Naive thymus-derived CD4-positive, alpha-beta T cell (primary cell): ENCODE results near the gene ATP8B3. TPM values are rescaled to one million over a fixed set of nuclear protein-coding genes. Genes with fewer than 3 reads are reported as not detected.
A peak's percentile ranks its signal among the peaks of the same experiment; 100 is the strongest.

Experiments
- ATAC-seq: fragments of 150-1000 bp; cut with Tn5 transposase; 2 replicates; pipeline ENCODE4 v1.10.0; 2021; ENCODE audit warnings: mild to moderate bottlenecking, moderate library complexity
- CTCF ChIA-PET: fragments of 350-600 bp; sonication (Branson Sonifier 250); formaldehyde crosslinking; loops from one replicate; lab custom pipeline; 2021; ENCODE audit warnings: antibody characterized with exemption; lab: Charles Lee
- POLR2A ChIA-PET: fragments of 350-600 bp; sonication (Branson Sonifier 250); formaldehyde crosslinking; loops from one replicate; lab custom pipeline; 2021; ENCODE audit warnings: antibody characterized with exemption, inconsistent platforms; lab: Charles Lee
- DNase-seq, 9 donors: peaks; one replicate each; pipeline versions ENCODE4 v3.0.0 to v3.0.0-alpha.2; 2020 to 2022; ENCODE audit warnings: mixed read lengths in 1 of 9
- H3K27ac ChIP-seq: one replicate; pipeline ENCODE4 v1.7.0; 2013; ENCODE audit warnings: mild to moderate bottlenecking, low read depth, low read length, moderate library complexity
- H3K27me3 ChIP-seq, 2 donors: one replicate each; pipeline ENCODE4 v1.7.0; 2013; ENCODE audit warnings: low read length in 2 of 2, mild to moderate bottlenecking in 2 of 2, moderate library complexity in 2 of 2; ENCODE audit not compliant: control insufficient read depth in 2 of 2, insufficient read depth in 2 of 2
- H3K36me3 ChIP-seq, 3 experiments: 1 replicate in 2 of 3; 2 replicates in 1 of 3; pipeline ENCODE4 v1.7.0; 2013; ENCODE audit warnings: low read length in 3 of 3, mild to moderate bottlenecking in 3 of 3, moderate library complexity in 1 of 3; ENCODE audit not compliant: insufficient read depth in 3 of 3, control insufficient read depth in 2 of 3
- H3K4me1 ChIP-seq, 2 donors: one replicate each; pipeline ENCODE4 v1.7.0; 2013; ENCODE audit warnings: low read length in 2 of 2, mild to moderate bottlenecking in 2 of 2, moderate library complexity in 1 of 2; ENCODE audit not compliant: control insufficient read depth in 2 of 2, insufficient read depth in 2 of 2
- H3K4me3 ChIP-seq: 2 replicates; pipeline ENCODE4 v1.7.0; 2013; ENCODE audit warnings: mild to moderate bottlenecking, low read length
- H3K9me3 ChIP-seq, 3 experiments: 1 replicate in 2 of 3; 2 replicates in 1 of 3; pipeline ENCODE4 v1.7.0; 2013; ENCODE audit warnings: low read length in 3 of 3; ENCODE audit not compliant: control insufficient read depth in 2 of 3
- H3K27ac Mint-ChIP-seq, 9 donors: one replicate each; pipeline ENCODE4 v1.8.0; 2020 to 2022; ENCODE audit warnings: mixed read lengths in 9 of 9, mild to moderate bottlenecking in 8 of 9, moderate library complexity in 5 of 9, inconsistent platforms in 2 of 9
- H3K27me3 Mint-ChIP-seq, 5 donors: one replicate each; pipeline ENCODE4 v1.8.0; 2021 to 2022; ENCODE audit warnings: mixed read lengths in 5 of 5, mild to moderate bottlenecking in 1 of 5
- H3K36me3 Mint-ChIP-seq, 5 donors: one replicate each; pipeline ENCODE4 v1.8.0; 2020 to 2022; ENCODE audit warnings: mixed read lengths in 5 of 5, mild to moderate bottlenecking in 3 of 5, inconsistent platforms in 1 of 5
- H3K4me1 Mint-ChIP-seq, 7 donors: one replicate each; pipeline ENCODE4 v1.8.0; 2020 to 2022; ENCODE audit warnings: mixed read lengths in 7 of 7, mild to moderate bottlenecking in 3 of 7, inconsistent platforms in 1 of 7
- H3K4me3 Mint-ChIP-seq, 10 donors: one replicate each; pipeline ENCODE4 v1.8.0; 2020 to 2022; ENCODE audit warnings: mild to moderate bottlenecking in 10 of 10, mixed read lengths in 10 of 10, moderate library complexity in 6 of 10, inconsistent platforms in 2 of 10
- H3K9me3 Mint-ChIP-seq, 11 donors: one replicate each; pipeline ENCODE4 v1.8.0; 2020 to 2022; ENCODE audit warnings: mixed read lengths in 11 of 11, mild to moderate bottlenecking in 4 of 11, inconsistent platforms in 1 of 11, moderate library complexity in 1 of 11
- intact Hi-C, 2 donors: fragments of 100-400 bp; cut with micrococcal nuclease; formaldehyde crosslinking; loops; one replicate each; pipeline ENCODE4 v1.15.1; 2023
- polyA plus RNA-seq, 2 donors: library from polyadenylated mRNA; unstranded; fragments of 300-500 nt; fragmentation: Illumina TruSeq; gene quantifications; one replicate each; pipeline ENCODE4 v1.2.3, GENCODE V29; 2021
- total RNA-seq, 6 experiments: library from RNA in 5 of 6; stranded (reverse) in 5 of 6; gene quantifications; 1 replicate in 5 of 6; 2 replicates in 1 of 6; pipeline ENCODE4 v1.2.3 and lab custom pipeline; 2021 to 2026

Gene ATP8B3
- total and polyA plus RNA-seq, 7 experiments from 2014 or later, result 0.83 to 15.3 (median 3.2) TPM

DNA sequence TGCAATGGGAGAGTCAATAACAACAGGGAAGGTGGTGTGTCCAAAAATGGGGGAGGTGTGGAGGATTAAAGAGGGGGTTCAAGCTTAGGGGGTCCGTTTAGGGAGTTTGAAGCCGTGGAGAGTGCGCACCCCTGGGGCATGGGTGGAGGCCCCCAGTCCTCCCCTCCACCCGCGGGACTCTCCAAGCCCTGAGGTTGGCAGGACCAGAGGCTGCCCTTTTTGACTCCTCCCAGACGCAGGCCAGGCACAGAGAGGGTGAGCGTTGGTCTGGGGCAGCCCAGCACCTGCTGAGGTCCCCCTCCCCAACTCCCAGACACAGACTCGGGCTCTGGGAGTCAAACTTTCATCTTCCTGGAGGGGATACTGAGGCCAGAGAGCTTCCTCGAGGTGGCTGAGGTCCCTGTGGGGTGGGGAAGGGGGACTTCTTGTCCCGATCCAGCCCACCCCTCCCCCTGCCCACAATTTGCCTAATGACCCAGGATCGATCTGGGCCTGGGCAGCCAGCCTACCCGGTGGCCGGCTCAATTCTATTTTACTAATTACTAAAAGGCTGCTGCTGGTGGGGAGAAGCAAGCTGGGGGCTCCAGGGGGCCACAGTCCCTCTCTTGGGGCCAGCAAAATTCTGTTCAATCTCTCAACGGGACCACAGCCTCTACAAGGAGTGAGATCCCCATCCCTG lies 61.6 kb downstream of the ATP8B3 start:
- H3K4me1 Mint-ChIP-seq, result peaks cover 3 to 17% (median 14%) of the 10 kb centered on the region in 7 donors
- intact Hi-C loops, result no loop called here
- no peak overlapping the region for H3K27ac ChIP-seq
- H3K9me3 ChIP-seq, result no peaks in the 10 kb centered on the region
- H3K27me3 ChIP-seq, result peaks cover 29 to 48% of the 10 kb centered on the region in 2 donors
- ATAC-seq (no peak), DNase-seq (no peak)
- H3K4me3 ChIP-seq, result no peak overlapping the region
- H3K36me3 Mint-ChIP-seq, result peaks cover 0 to 2% (median 0%) of the 10 kb centered on the region in 5 donors
- H3K9me3 Mint-ChIP-seq, result peaks cover 0 to 2% (median 0%) of the 10 kb centered on the region in 11 donors
- H3K27me3 Mint-ChIP-seq, result peaks cover 31 to 60% (median 37%) of the 10 kb centered on the region in 5 donors
- ChIA-PET POLR2A (interaction anchor here (0.6 kb wide), 1 partner anchor 336 kb away, joined by 3 read pairs; no protein-coding TSS in a partner anchor), CTCF (no interaction called here)
- H3K27ac Mint-ChIP-seq, result no peak overlapping the region
- H3K4me3 Mint-ChIP-seq, result peak overlapping the region in 8 of 10 donors; percentile 27 to 69 (median 55)
- no peaks in the 10 kb centered on the region for H3K36me3 ChIP-seq
- peaks cover 18 to 29% of the 10 kb centered on the region in 2 donors for H3K4me1 ChIP-seq

DNA sequence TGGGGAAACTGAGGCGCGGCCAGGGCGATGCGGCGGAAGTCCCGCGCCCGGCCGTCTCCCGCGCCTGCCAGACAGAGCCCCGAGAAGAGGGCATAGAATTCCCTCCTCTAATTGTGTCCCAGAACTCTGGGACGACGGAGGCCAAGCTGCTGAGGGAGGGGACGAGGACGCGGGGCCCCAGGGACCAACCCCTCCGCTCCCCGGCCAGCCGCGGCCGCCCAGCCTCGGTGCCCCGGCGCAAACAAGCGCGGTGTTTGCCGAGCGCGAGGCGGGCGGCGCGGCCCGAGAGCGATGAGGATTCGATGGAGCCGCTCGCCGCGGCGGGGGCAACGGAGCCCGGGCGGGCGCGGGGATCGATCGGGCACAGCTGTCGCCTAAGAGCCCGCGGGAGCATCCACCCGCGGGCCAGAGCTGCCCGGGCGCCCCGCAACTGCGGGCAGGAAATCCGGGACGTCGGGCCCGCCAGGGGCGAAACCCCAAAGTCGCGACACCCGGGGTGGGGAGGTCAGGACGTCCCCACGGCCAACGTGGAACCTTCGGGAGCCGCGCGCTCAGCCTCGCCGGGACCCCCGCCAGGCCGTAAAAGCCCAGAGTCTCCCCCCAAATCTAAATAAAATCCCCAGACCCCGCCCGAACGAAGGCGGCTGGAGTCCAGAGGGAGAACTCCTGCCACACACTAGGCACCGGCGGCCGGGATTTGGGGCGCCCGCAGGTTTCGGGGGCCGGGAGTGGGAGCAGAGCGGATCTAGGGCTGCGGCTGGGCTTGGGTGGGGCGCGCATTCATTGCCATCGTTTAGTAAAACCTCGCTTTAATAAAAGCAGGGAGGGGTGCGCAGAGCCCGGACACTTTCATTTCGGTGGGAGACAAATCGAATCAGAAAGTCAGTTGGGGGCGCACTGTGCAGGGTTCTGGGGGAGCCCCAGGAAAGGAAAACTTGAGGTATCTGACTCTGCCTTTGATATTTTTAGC lies 62.4 kb downstream of the ATP8B3 start:
- H3K4me1 ChIP-seq, result peaks cover 18 to 29% of the 10 kb centered on the region in 2 donors
- intact Hi-C loops, result no loop called here
- H3K9me3 ChIP-seq, result no peaks in the 10 kb centered on the region
- H3K27ac ChIP-seq, result no peak overlapping the region
- Mint-ChIP-seq H3K36me3 (no peaks in the 10 kb centered on the region), H3K27ac (peak overlapping the region in 1 of 9 donors; percentile 38), H3K4me1 (peaks cover 0 to 15% (median 13%) of the 10 kb centered on the region in 7 donors), H3K27me3 (peaks cover 28 to 61% (median 37%) of the 10 kb centered on the region in 5 donors), H3K4me3 (peak overlapping the region in 9 of 10 donors; percentile 25 to 69 (median 55)), H3K9me3 (peaks cover 0 to 2% (median 0%) of the 10 kb centered on the region in 11 donors)
- H3K4me3 ChIP-seq, result no peak overlapping the region
- ChIA-PET POLR2A (no interaction called here), CTCF (no interaction called here)
- ATAC-seq (no peak), DNase-seq (no peak)
- H3K27me3 ChIP-seq, result peaks cover 33 to 53% of the 10 kb centered on the region in 2 donors
- no peaks in the 10 kb centered on the region for H3K36me3 ChIP-seq

DNA sequence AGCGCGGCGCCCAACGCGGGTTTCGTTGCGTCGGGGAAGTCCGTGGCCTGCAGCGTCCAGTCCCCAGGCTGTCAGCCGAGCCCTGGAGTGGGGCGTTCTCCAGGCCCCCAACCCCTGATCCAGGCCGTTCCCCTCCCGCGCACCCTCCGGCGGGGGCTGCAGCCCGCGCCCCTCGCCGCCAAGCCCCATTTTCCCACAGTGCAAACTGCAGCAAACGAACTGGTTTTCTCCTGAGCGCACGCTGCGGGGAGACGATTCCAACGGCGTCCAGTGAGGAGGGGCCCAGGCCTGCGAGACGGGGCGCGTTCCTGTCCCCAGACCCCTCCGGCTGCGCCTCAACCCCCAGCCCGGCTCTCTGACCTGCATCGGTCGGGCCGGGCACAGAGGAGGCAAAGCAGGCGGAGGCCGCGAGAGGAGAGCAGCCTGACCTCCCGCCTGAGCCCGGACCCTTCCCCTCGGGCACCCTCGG lies 63.2 kb downstream of the ATP8B3 start:
- peaks cover 0 to 15% (median 13%) of the 10 kb centered on the region in 7 donors for H3K4me1 Mint-ChIP-seq
- H3K4me1 ChIP-seq, result peaks cover 18 to 29% of the 10 kb centered on the region in 2 donors
- ATAC-seq (no peak), DNase-seq (no peak)
- intact Hi-C loops, result no loop called here
- H3K36me3 ChIP-seq, result no peaks in the 10 kb centered on the region
- no peak overlapping the region for H3K27ac Mint-ChIP-seq
- peaks cover 0 to 2% (median 0%) of the 10 kb centered on the region in 11 donors for H3K9me3 Mint-ChIP-seq
- H3K4me3 Mint-ChIP-seq, result peak overlapping the region in 1 of 10 donors; percentile 68
- ChIA-PET POLR2A (no interaction called here), CTCF (no interaction called here)
- no peaks in the 10 kb centered on the region for H3K9me3 ChIP-seq
- no peaks in the 10 kb centered on the region for H3K36me3 Mint-ChIP-seq
- peaks cover 28 to 63% (median 41%) of the 10 kb centered on the region in 5 donors for H3K27me3 Mint-ChIP-seq
- no peak overlapping the region for H3K4me3 ChIP-seq
- H3K27me3 ChIP-seq, result peaks cover 33 to 53% of the 10 kb centered on the region in 2 donors
- no peak overlapping the region for H3K27ac ChIP-seq

DNA sequence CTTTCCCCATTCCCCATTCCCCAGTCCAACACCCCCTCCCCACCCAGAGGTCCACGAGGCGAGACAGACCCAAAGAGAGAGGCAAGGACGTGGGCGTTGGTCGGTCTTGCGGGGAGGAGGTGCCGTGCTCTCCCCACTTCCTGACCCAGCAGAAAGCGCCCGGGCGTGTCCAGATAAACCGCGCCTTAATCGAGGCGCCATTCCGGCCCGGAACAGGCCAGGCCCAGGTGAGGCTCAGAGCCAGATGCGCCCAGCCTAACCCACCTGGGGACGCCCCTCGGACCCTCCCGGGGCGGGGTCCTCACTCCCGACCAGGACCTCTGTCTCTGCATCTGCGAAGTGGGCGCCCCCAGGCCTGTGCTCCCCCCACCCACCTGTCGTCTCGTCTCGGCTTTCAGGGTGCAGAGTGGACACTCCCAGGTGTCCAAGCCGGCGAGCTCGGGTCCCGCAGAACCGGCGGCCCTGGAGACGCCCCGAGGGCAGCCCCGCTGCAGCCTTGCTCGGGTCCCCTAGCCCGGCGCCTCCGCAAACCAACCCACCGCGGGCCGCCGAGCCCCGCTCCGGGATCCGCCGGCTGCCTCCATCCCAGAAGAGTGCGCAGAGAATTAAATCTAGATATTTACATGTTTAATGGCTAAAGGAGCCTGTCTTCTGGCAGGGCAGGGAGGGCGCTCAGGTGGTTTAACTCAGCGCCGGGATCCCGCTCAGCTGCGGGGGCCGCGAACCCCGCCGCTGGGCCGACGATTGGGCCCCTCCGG lies 63.8 kb downstream of the ATP8B3 start:
- H3K4me3 Mint-ChIP-seq, result peak overlapping the region in 6 of 10 donors; percentile 56 to 69 (median 58)
- H3K27ac ChIP-seq, result no peak overlapping the region
- peaks cover 0 to 2% (median 0%) of the 10 kb centered on the region in 11 donors for H3K9me3 Mint-ChIP-seq
- peaks cover 33 to 53% of the 10 kb centered on the region in 2 donors for H3K27me3 ChIP-seq
- H3K36me3 Mint-ChIP-seq, result no peaks in the 10 kb centered on the region
- H3K27ac Mint-ChIP-seq, result peak overlapping the region in 1 of 9 donors; percentile 65
- CTCF ChIA-PET, result no interaction called here
- DNase-seq, result no peak
- H3K4me1 Mint-ChIP-seq, result peaks cover 0 to 15% (median 13%) of the 10 kb centered on the region in 7 donors
- peaks cover 18 to 29% of the 10 kb centered on the region in 2 donors for H3K4me1 ChIP-seq
- peak overlapping the region; percentile 17 for H3K4me3 ChIP-seq
- intact Hi-C loops, result no loop called here
- no peaks in the 10 kb centered on the region for H3K9me3 ChIP-seq
- no peaks in the 10 kb centered on the region for H3K36me3 ChIP-seq
- peaks cover 28 to 65% (median 41%) of the 10 kb centered on the region in 5 donors for H3K27me3 Mint-ChIP-seq
- ATAC-seq, result no peak
- POLR2A ChIA-PET, result interaction anchor here (0.6 kb wide), 1 partner anchor 579 kb away, joined by 3 read pairs; no protein-coding TSS in a partner anchor

DNA sequence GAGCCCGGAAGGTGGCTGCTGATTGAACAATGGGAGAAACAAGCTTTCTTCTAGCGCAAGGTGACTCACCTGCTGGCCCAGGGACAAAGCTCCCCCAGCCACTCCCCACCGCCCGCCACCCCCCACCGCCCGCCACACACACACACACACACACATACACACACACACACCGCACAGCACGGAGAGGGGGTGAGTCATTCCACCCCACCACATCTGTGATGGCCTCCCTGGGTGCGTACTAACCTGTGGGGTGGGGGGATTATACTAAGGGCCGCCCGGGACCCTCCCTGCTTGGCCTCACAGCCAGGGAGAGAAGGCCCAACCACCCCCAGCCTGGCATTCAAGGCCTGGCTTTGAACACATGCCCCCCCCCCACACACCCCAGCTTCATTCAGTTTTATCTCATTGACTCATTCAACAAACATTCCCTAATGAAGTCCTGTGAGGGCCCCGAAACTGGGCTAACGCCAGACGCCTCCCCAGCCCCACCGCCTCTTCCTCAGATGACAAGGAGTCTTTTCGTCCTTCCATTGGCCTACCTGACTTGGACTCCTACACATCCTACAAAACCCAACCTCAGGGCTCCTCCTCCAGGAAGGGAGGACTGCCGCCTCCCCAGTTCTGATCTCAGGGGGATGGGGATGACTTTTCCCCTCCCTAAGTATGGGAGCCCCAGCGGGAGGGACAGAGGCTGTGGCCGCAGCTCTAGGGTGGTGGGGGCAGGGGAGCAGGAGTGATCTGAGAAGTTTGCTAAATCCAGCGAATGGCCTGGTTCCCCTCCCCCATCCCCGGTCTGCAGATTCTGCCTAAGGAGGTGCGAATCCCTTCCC lies 64.6 kb downstream of the ATP8B3 start:
- POLR2A ChIA-PET, result interaction anchor here (0.6 to 1.1 kb wide), 2 partner anchors 8 to 580 kb away, joined by 3 to 5 read pairs; no protein-coding TSS in a partner anchor
- Mint-ChIP-seq H3K36me3 (no peaks in the 10 kb centered on the region), H3K27ac (peak overlapping the region in 1 of 9 donors; percentile 65), H3K4me3 (peak overlapping the region in 9 of 10 donors; percentile 12 to 69 (median 57)), H3K4me1 (peaks cover 0 to 15% (median 10%) of the 10 kb centered on the region in 7 donors), H3K27me3 (peaks cover 28 to 60% (median 35%) of the 10 kb centered on the region in 5 donors), H3K9me3 (peaks cover 0 to 2% (median 0%) of the 10 kb centered on the region in 11 donors)
- peak; percentile 24 for ATAC-seq
- Histone ChIP-seq H3K36me3 (no peaks in the 10 kb centered on the region), H3K4me3 (peak overlapping the region; percentile 17), H3K9me3 (no peaks in the 10 kb centered on the region), H3K4me1 (peaks cover 18 to 29% of the 10 kb centered on the region in 2 donors), H3K27me3 (peaks cover 33 to 53% of the 10 kb centered on the region in 2 donors), H3K27ac (no peak overlapping the region)
- intact Hi-C loops, result no loop called here
- DNase-seq, result peak in 1 of 9 donors; percentile 18
- CTCF ChIA-PET, result interaction anchor here (1.0 kb wide), 1 partner anchor 34 kb away, joined by 3 read pairs; no protein-coding TSS in a partner anchor
